ENCODE results near the gene BORA. TPM values are rescaled to one million over a fixed set of nuclear protein-coding genes. Genes with fewer than 3 reads are reported as not detected.

Gene BORA
- total RNA-seq, 1 donor: 4.3 TPM

GRCh38 chr13:72737033-72737432 is 9.3 kb downstream of the BORA start:
- Histone ChIP-seq H3K4me3 (ENCODE audit: insufficient read depth, low read length) (no peak overlapping the region), H2AFZ (ENCODE audit: low read length) (no peak overlapping the region), H3K4me2 (ENCODE audit: insufficient read depth, low read length) (no peak overlapping the region), H3K27ac (ENCODE audit: low read depth, low read length) (no peak overlapping the region), H3K36me3 (ENCODE audit: insufficient read depth, low read length) (peaks cover 30% of the 10 kb centered on the region), H4K20me1 (ENCODE audit: insufficient read depth, low read length) (no peaks in the 10 kb centered on the region), H3K27me3 (ENCODE audit: insufficient read depth, low read length) (no peaks in the 10 kb centered on the region), H3K4me1 (ENCODE audit: insufficient read depth, low read length) (no peaks in the 10 kb centered on the region), H3K79me2 (ENCODE audit: insufficient read depth, low read length) (peaks cover 30% of the 10 kb centered on the region), H3K9me3 (ENCODE audit: low read depth, low read length) (no peaks in the 10 kb centered on the region)
- TF ChIP-seq CTCF (IDR thresholded peaks at IDR 0.05; ENCODE audit: extremely low read depth, low read depth, low read length): no peak
- no peak for DNase-seq (ENCODE audit: insufficient read length, low spot score, missing footprints)

- peaks cover 21% of the 10 kb centered on the region for H3K79me2 ChIP-seq (ENCODE audit: insufficient read depth, low read length)
- peaks cover 30% of the 10 kb centered on the region for H3K36me3 ChIP-seq (ENCODE audit: insufficient read depth, low read length)
- no peak overlapping the region for H3K27ac ChIP-seq (ENCODE audit: low read depth, low read length)
- H3K9me3 ChIP-seq (ENCODE audit: low read depth, low read length): no peaks in the 10 kb centered on the region
- no peaks in the 10 kb centered on the region for H4K20me1 ChIP-seq (ENCODE audit: insufficient read depth, low read length)
- TF ChIP-seq CTCF (IDR thresholded peaks at IDR 0.05; ENCODE audit: extremely low read depth, low read depth, low read length): no peak
- no peaks in the 10 kb centered on the region for H3K4me1 ChIP-seq (ENCODE audit: insufficient read depth, low read length)
- H3K4me2 ChIP-seq (ENCODE audit: insufficient read depth, low read length): no peak overlapping the region
- H2AFZ ChIP-seq (ENCODE audit: low read length): no peak overlapping the region
- DNase-seq (ENCODE audit: insufficient read length, low spot score, missing footprints): no peak
- H3K4me3 ChIP-seq (ENCODE audit: insufficient read depth, low read length): no peak overlapping the region
- H3K27me3 ChIP-seq (ENCODE audit: insufficient read depth, low read length): no peaks in the 10 kb centered on the region
These were observed 12.3 kb downstream of the BORA start for GRCh38 chr13:72740015-72740414.

- peak overlapping the region; percentile 10 for H2AFZ ChIP-seq (ENCODE audit: low read length)
- no peak overlapping the region for H3K4me3 ChIP-seq (ENCODE audit: insufficient read depth, low read length)
- H3K4me1 ChIP-seq (ENCODE audit: insufficient read depth, low read length): no peaks in the 10 kb centered on the region
- peak overlapping the region; percentile 9 for H3K27ac ChIP-seq (ENCODE audit: low read depth, low read length)
- H3K9me3 ChIP-seq (ENCODE audit: low read depth, low read length): no peaks in the 10 kb centered on the region
- peak; percentile 35 for DNase-seq (ENCODE audit: insufficient read length, low spot score, missing footprints)
- no peaks in the 10 kb centered on the region for H3K27me3 ChIP-seq (ENCODE audit: insufficient read depth, low read length)
- H3K4me2 ChIP-seq (ENCODE audit: insufficient read depth, low read length): no peak overlapping the region
- H3K36me3 ChIP-seq (ENCODE audit: insufficient read depth, low read length): peaks cover 40% of the 10 kb centered on the region
- no peaks in the 10 kb centered on the region for H4K20me1 ChIP-seq (ENCODE audit: insufficient read depth, low read length)
- peaks cover 14% of the 10 kb centered on the region for H3K79me2 ChIP-seq (ENCODE audit: insufficient read depth, low read length)
- TF ChIP-seq CTCF (IDR thresholded peaks at IDR 0.05; ENCODE audit: extremely low read depth, low read depth, low read length): no peak
These were observed 17.5 kb downstream of the BORA start for GRCh38 chr13:72745260-72745659.

GRCh38 chr13:72751220-72751619 is 23.5 kb downstream of the BORA start:
- Histone ChIP-seq H3K27ac (ENCODE audit: low read depth, low read length) (no peak overlapping the region), H3K36me3 (ENCODE audit: insufficient read depth, low read length) (peaks cover 72% of the 10 kb centered on the region), H3K4me3 (ENCODE audit: insufficient read depth, low read length) (no peak overlapping the region), H3K27me3 (ENCODE audit: insufficient read depth, low read length) (no peaks in the 10 kb centered on the region), H3K4me1 (ENCODE audit: insufficient read depth, low read length) (no peaks in the 10 kb centered on the region), H3K4me2 (ENCODE audit: insufficient read depth, low read length) (no peak overlapping the region), H3K79me2 (ENCODE audit: insufficient read depth, low read length) (peaks cover 19% of the 10 kb centered on the region), H4K20me1 (ENCODE audit: insufficient read depth, low read length) (no peaks in the 10 kb centered on the region), H3K9me3 (ENCODE audit: low read depth, low read length) (no peaks in the 10 kb centered on the region), H2AFZ (ENCODE audit: low read length) (no peak overlapping the region)
- TF ChIP-seq CTCF (IDR thresholded peaks at IDR 0.05; ENCODE audit: extremely low read depth, low read depth, low read length): no peak
- DNase-seq (ENCODE audit: insufficient read length, low spot score, missing footprints): no peak
